ENCODE results near the gene CCDC154. TPM values are rescaled to one million over a fixed set of nuclear protein-coding genes. Genes with fewer than 3 reads are reported as not detected.
A peak's percentile ranks its signal among the peaks of the same experiment; 100 is the strongest.

The CCDC154 gene
- polyA plus RNA-seq, 6 donors from 2014 or later: 0.16 to 0.26 TPM; not detected in 4

- no peak overlapping the region for H3K4me3 Mint-ChIP-seq
- peaks cover 8 to 39% (median 19%) of the 10 kb centered on the region in 3 donors for H3K4me1 Mint-ChIP-seq
- no peaks in the 10 kb centered on the region for H3K9me3 Mint-ChIP-seq
- ATAC-seq (ENCODE audit: low read depth in 2 of 2) (no peak), DNase-seq (no peak)
- peak overlapping the region in 1 of 6 donors; percentile 21 for H3K27ac Mint-ChIP-seq
- no peaks in the 10 kb centered on the region for H3K27me3 Mint-ChIP-seq
- H3K36me3 Mint-ChIP-seq: no peaks in the 10 kb centered on the region
Measured at GRCh38 chr16:1403036-1403435, 41.3 kb downstream of the CCDC154 start.

GRCh38 chr16:1401758-1402154, 42.6 kb downstream of the CCDC154 start:
- peaks cover 5 to 32% (median 7%) of the 10 kb centered on the region in 3 donors for H3K4me1 Mint-ChIP-seq
- no peak overlapping the region for H3K27ac Mint-ChIP-seq
- peak overlapping the region in 1 of 8 donors; percentile 5 for H3K4me3 Mint-ChIP-seq
- H3K9me3 Mint-ChIP-seq: no peaks in the 10 kb centered on the region
- DNase-seq (no peak), ATAC-seq (ENCODE audit: low read depth in 2 of 2) (no peak)
- H3K27me3 Mint-ChIP-seq: no peaks in the 10 kb centered on the region
- H3K36me3 Mint-ChIP-seq: no peaks in the 10 kb centered on the region

GRCh38 chr16:1401061-1401757, 43.1 kb downstream of the CCDC154 start:
- DNase-seq (no peak), ATAC-seq (ENCODE audit: low read depth in 2 of 2) (no peak)
- H3K9me3 Mint-ChIP-seq: no peaks in the 10 kb centered on the region
- no peaks in the 10 kb centered on the region for H3K27me3 Mint-ChIP-seq
- H3K4me3 Mint-ChIP-seq: no peak overlapping the region
- no peaks in the 10 kb centered on the region for H3K36me3 Mint-ChIP-seq
- no peak overlapping the region for H3K27ac Mint-ChIP-seq
- peaks cover 5 to 28% (median 6%) of the 10 kb centered on the region in 3 donors for H3K4me1 Mint-ChIP-seq

GRCh38 chr16:1398826-1399581, 45.4 kb downstream of the CCDC154 start:
- Mint-ChIP-seq H3K4me1 (peaks cover 0 to 12% (median 5%) of the 10 kb centered on the region in 3 donors), H3K27ac (no peak overlapping the region), H3K36me3 (no peaks in the 10 kb centered on the region), H3K9me3 (no peaks in the 10 kb centered on the region), H3K4me3 (peak overlapping the region in 1 of 8 donors; percentile 32), H3K27me3 (no peaks in the 10 kb centered on the region)
- ATAC-seq (ENCODE audit: low read depth in 2 of 2) (no peak), DNase-seq (no peak)

GRCh38 chr16:1398351-1398750, 46.0 kb downstream of the CCDC154 start:
- peaks cover 0 to 7% (median 2%) of the 10 kb centered on the region in 3 donors for H3K4me1 Mint-ChIP-seq
- no peak overlapping the region for H3K27ac Mint-ChIP-seq
- ATAC-seq (ENCODE audit: low read depth in 2 of 2): no peak
- no peaks in the 10 kb centered on the region for H3K9me3 Mint-ChIP-seq
- DNase-seq: no peak
- H3K27me3 Mint-ChIP-seq: no peaks in the 10 kb centered on the region
- H3K4me3 Mint-ChIP-seq: peak overlapping the region in 1 of 8 donors; percentile 9
- no peaks in the 10 kb centered on the region for H3K36me3 Mint-ChIP-seq

- Mint-ChIP-seq H3K27me3 (no peaks in the 10 kb centered on the region), H3K4me3 (no peak overlapping the region), H3K36me3 (no peaks in the 10 kb centered on the region), H3K4me1 (peaks cover 0 to 4% (median 0%) of the 10 kb centered on the region in 3 donors), H3K27ac (no peak overlapping the region), H3K9me3 (no peaks in the 10 kb centered on the region)
- DNase-seq (no peak), ATAC-seq (ENCODE audit: low read depth in 2 of 2) (no peak)
Measured at GRCh38 chr16:1397779-1398178, 46.6 kb downstream of the CCDC154 start.

DNA sequence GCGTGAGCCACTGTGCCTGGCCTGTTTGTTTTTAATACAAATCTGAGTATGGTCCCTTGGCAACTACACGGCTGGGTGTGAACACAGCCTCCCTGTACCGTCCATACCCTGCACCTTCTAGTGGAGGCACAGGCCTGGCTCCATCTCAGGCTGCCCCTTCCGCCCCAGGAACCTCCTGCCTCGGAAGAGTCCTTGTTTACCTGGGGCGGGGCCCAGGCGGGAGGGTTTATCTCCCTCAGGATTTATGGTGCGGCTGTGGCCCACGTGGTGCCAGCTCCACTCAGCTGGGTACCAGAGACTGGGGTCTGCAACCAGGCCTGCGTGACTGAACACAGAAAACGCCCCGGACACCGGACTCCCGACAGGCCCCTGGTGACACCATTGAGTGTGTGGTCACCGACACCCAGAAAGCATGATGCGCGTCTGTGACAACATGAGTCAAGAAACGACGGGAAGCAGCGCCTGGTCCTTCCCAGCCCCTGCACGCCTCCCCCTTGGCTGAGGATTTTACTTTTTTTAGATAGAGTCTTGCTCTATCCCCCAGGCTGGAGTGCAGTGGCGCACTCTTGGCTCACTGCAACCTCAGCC, 48.8 kb downstream of the CCDC154 start:
- H3K36me3 Mint-ChIP-seq: no peaks in the 10 kb centered on the region
- no peak overlapping the region for H3K4me3 Mint-ChIP-seq
- peak overlapping the region in 1 of 6 donors; percentile 59 for H3K27ac Mint-ChIP-seq
- no peak for ATAC-seq (ENCODE audit: low read depth in 2 of 2)
- no peak for DNase-seq
- no peaks in the 10 kb centered on the region for H3K27me3 Mint-ChIP-seq
- H3K9me3 Mint-ChIP-seq: no peaks in the 10 kb centered on the region
- peaks cover 0 to 4% (median 0%) of the 10 kb centered on the region in 3 donors for H3K4me1 Mint-ChIP-seq

- Mint-ChIP-seq H3K27me3 (no peaks in the 10 kb centered on the region), H3K4me3 (no peak overlapping the region), H3K27ac (peak overlapping the region in 1 of 6 donors; percentile 70), H3K36me3 (no peaks in the 10 kb centered on the region), H3K4me1 (peaks cover 0 to 4% (median 0%) of the 10 kb centered on the region in 3 donors), H3K9me3 (no peaks in the 10 kb centered on the region)
- DNase-seq (no peak), ATAC-seq (ENCODE audit: low read depth in 2 of 2) (no peak)
Measured at GRCh38 chr16:1394367-1394951, 49.9 kb downstream of the CCDC154 start.

- Mint-ChIP-seq H3K4me1 (peaks cover 0 to 4% (median 0%) of the 10 kb centered on the region in 3 donors), H3K4me3 (no peak overlapping the region), H3K27me3 (no peaks in the 10 kb centered on the region), H3K36me3 (no peaks in the 10 kb centered on the region), H3K27ac (no peak overlapping the region), H3K9me3 (no peaks in the 10 kb centered on the region)
- DNase-seq (no peak), ATAC-seq (ENCODE audit: low read depth in 2 of 2) (no peak)
Measured at GRCh38 chr16:1393613-1394176, 50.7 kb downstream of the CCDC154 start.

GRCh38 chr16:1392826-1393225, 51.5 kb downstream of the CCDC154 start:
- Mint-ChIP-seq H3K36me3 (no peaks in the 10 kb centered on the region), H3K27ac (peak overlapping the region in 1 of 6 donors; percentile 24), H3K4me3 (peak overlapping the region in 1 of 8 donors; percentile 38), H3K27me3 (no peaks in the 10 kb centered on the region), H3K4me1 (no peaks in the 10 kb centered on the region), H3K9me3 (no peaks in the 10 kb centered on the region)
- DNase-seq (no peak), ATAC-seq (ENCODE audit: low read depth in 2 of 2) (no peak)

DNA sequence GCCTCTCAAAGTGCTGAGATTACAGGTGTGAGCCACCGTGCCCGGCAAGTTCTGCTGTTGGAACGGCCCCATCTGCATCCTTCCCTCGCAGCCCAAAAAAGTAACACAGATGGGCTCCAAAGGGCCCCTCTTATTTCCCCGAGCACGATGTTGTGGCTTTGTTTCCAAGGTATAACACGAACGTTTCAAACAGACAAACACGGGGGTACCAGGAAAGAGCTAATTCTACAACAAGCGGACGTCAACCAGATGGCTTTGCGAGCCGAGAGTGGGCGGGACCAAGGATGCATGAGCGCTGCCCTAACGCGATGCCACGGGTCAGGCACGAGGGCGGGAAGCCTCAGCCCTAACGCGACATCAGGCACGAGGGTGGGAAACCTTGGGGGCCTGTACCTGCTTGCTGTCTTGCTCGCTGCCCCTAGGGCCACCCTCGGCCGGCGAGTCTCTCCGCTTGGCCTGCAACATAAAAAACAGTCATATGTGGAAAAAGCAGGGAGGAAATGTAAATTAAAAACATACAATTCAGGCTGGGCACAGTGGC, 54.0 kb downstream of the CCDC154 start:
- no peak overlapping the region for H3K4me3 Mint-ChIP-seq
- H3K27me3 Mint-ChIP-seq: no peaks in the 10 kb centered on the region
- H3K4me1 Mint-ChIP-seq: peaks cover 0 to 8% (median 3%) of the 10 kb centered on the region in 3 donors
- H3K9me3 Mint-ChIP-seq: no peaks in the 10 kb centered on the region
- H3K36me3 Mint-ChIP-seq: no peaks in the 10 kb centered on the region
- ATAC-seq (ENCODE audit: low read depth in 2 of 2): no peak
- peak overlapping the region in 1 of 6 donors; percentile 88 for H3K27ac Mint-ChIP-seq
- DNase-seq: no peak

DNA sequence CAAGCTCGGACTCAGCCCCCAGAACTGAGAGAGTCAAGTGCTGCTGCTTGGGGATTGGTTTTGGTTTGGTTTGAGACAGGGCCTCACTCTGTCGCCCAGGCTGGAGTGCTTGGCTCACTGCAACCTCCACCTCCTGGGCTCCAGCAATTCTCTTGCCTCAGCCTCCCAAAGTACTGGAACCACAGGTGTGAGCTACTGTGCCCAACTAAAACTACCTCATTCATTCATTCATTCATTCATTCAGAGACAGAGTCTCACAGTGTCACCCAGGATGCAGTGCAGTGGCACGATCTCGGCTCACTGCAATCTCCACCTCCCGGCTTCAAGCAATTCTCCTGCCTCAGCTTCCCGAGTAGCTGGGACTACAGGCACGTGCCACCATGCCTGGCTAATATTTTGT, 54.6 kb downstream of the CCDC154 start:
- no peak for DNase-seq
- Mint-ChIP-seq H3K27me3 (no peaks in the 10 kb centered on the region), H3K4me3 (no peak overlapping the region), H3K36me3 (peaks cover 0 to 5% of the 10 kb centered on the region in 2 donors), H3K4me1 (peaks cover 0 to 11% (median 3%) of the 10 kb centered on the region in 3 donors), H3K9me3 (no peaks in the 10 kb centered on the region), H3K27ac (no peak overlapping the region)
- no peak for ATAC-seq (ENCODE audit: low read depth in 2 of 2)

- no peak overlapping the region for H3K4me3 Mint-ChIP-seq
- H3K4me1 Mint-ChIP-seq: peaks cover 0 to 13% (median 3%) of the 10 kb centered on the region in 3 donors
- DNase-seq (no peak), ATAC-seq (ENCODE audit: low read depth in 2 of 2) (no peak)
- H3K9me3 Mint-ChIP-seq: no peaks in the 10 kb centered on the region
- no peaks in the 10 kb centered on the region for H3K27me3 Mint-ChIP-seq
- peaks cover 0 to 7% of the 10 kb centered on the region in 2 donors for H3K36me3 Mint-ChIP-seq
- H3K27ac Mint-ChIP-seq: no peak overlapping the region
Measured at GRCh38 chr16:1387331-1387730, 57.0 kb downstream of the CCDC154 start.
